ENCODE data around the gene CSTF1. TPM values are rescaled to one million over a fixed set of nuclear protein-coding genes. Genes with fewer than 3 reads are reported as not detected.

Gene CSTF1
- 10 to 100 TPM; 61.8 to 62.4 TPM for total RNA-seq

DNA sequence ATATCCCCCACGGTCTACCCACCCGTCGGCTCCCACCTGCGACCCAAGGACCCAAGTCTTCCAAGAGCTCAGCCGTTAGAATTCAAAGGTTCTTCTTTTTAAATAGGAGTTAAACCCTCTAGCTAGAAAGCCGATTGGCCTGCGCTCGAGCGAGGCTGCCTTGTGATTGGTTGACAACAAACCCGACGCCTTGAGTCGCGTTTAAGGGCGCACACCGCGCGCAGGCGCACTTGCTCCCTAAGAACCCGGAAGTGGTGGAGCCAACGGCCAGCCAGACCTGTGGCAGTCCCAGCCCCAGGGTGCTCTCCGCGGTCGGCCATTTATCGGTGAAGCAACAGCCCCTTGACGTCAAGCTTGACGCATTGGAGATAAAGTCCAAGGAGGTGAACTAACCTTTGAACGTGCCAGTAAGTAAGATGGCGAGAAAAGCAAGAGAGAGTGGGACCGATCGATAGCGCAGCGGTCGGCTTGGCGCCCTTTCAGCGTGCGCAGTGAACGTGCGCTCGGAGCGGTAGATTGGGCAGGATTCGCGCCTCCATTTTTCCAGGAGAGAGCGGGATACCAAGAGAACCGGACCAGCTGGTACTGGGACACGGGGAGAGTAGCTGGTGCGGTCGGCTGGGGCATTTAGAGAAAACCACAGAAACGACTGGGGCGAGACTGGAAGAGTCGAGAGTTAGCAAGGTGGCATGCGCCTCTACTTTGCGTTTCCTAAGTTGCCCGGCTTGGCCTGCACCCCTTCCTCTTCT lies at the start of gene CSTF1, which contains the start of gene AURKA:
Gene CSTF1, plus strand, starts transcription at position 514 of the 749 bp plus-strand sequence. CDS start 2,908 bp downstream, outside the sequence.
Gene AURKA, minus strand, starts transcription at position 84 of the 749 bp plus-strand sequence. CDS start 4,018 bp downstream, outside the sequence.
- Mint-ChIP-seq H3K36me3 (ENCODE audit: low read depth) (peaks cover 56% of the 10 kb centered on the region), H3K27ac (no peak within 1 kb of the TSS), H3K9me3 (no peaks in the 10 kb centered on the region), H3K4me1 (peaks cover 59% of the 10 kb centered on the region), H3K4me3 (no peak within 1 kb of the TSS), H3K27me3 (no peaks in the 10 kb centered on the region)
- CTCF ChIA-PET: interaction anchor here (0.7 to 1.2 kb wide), 8 partner anchors 10 to 63 kb away, joined by 3 to 5 read pairs (median 3); partner anchors contain the start of gene FAM210B
- peak; percentile 99 for DNase-seq
- POLR2A ChIA-PET: interaction anchor here (0.6 to 1.4 kb wide), 5 partner anchors 20 to 76 kb away, joined by 3 read pairs; partner anchors contain the start of genes CASS4 and RTF2

DNA sequence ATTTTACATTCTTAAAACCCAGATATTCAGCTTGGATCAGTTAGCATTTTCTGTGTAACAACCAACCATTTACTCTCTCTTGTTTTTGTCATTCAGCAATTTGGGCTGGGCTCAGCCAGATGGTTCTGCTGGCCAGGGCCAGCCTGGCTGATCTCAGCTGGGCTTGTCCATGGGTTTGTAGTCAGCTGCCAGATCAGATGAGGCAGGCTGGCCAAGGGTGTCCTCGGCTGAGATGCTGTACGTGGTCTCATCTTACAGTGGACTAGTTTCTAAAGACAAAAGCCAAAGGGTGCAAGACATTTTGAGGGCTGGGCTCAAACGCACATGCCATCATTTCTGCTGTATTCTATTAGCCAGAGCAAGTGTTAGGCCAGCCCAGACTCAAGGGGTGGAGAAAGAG lies 49.7 kb upstream of the CSTF1 start:
- no peaks in the 10 kb centered on the region for H3K36me3 Mint-ChIP-seq (ENCODE audit: low read depth)
- ChIA-PET POLR2A (no interaction called here), CTCF (no interaction called here)
- H3K4me3 Mint-ChIP-seq: no peak overlapping the region
- peaks cover 5% of the 10 kb centered on the region for H3K4me1 Mint-ChIP-seq
- no peak for DNase-seq
- no peak overlapping the region for H3K27ac Mint-ChIP-seq
- H3K27me3 Mint-ChIP-seq: peaks cover 57% of the 10 kb centered on the region
- no peaks in the 10 kb centered on the region for H3K9me3 Mint-ChIP-seq

DNA sequence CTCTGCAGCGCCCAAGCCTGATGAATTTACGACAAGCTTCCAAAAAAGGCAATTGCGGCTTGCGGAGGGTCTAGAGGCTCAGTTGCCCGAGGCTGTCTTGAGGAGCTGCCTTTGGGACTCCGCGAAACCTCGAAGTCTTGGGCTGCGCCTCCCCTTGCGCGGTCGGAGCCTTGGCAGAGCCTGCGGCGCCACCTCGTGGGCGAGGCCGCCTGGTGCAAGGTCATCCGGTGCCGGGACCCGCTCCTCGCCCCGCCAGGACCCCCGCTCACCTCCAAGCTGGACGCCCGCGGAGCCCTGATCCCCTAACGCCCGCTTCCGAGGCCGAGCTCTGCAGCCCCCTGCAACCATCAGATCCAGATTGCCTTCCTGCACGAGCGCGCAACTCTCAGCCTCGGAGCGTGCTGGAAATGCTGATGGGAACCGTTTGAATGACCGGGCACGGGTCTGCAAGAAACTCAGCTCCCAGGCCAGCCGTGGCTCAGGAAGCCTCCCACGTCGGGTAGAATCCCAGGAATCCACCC lies 48.5 kb upstream of the CSTF1 start:
- POLR2A ChIA-PET: no interaction called here
- Mint-ChIP-seq H3K27me3 (peaks cover 62% of the 10 kb centered on the region), H3K4me1 (peaks cover 5% of the 10 kb centered on the region), H3K4me3 (no peak overlapping the region), H3K9me3 (no peaks in the 10 kb centered on the region), H3K36me3 (ENCODE audit: low read depth) (no peaks in the 10 kb centered on the region), H3K27ac (no peak overlapping the region)
- DNase-seq: peak; percentile 47
- CTCF ChIA-PET: interaction anchor here (0.6 to 0.9 kb wide), 4 partner anchors 15 to 83 kb away, joined by 3 to 4 read pairs (median 3); partner anchors contain the start of gene FAM210B

DNA sequence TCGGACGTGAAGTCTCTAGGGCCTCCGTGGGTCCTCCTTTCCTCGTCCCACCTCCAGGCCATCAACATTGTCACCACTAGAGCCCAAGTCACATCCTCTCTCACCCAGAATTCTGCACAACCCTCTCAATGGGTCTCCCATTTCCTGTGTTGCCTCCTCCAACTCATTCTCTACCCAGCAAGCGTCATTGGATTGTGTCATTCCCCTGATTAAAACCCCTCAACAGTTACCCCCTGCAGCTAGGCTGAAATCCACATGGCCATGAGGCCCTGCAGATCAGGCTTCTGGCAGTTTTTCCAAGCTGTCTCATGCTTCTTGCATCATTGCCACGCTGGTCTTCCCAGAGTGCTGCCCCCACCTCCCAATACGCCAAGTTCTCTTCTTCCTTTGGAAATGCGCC lies 46.5 kb upstream of the CSTF1 start:
- ChIA-PET CTCF (no interaction called here), POLR2A (no interaction called here)
- Mint-ChIP-seq H3K27ac (no peak overlapping the region), H3K4me3 (no peak overlapping the region), H3K9me3 (no peaks in the 10 kb centered on the region), H3K4me1 (peaks cover 5% of the 10 kb centered on the region), H3K36me3 (ENCODE audit: low read depth) (no peaks in the 10 kb centered on the region), H3K27me3 (peaks cover 54% of the 10 kb centered on the region)
- DNase-seq: no peak

DNA sequence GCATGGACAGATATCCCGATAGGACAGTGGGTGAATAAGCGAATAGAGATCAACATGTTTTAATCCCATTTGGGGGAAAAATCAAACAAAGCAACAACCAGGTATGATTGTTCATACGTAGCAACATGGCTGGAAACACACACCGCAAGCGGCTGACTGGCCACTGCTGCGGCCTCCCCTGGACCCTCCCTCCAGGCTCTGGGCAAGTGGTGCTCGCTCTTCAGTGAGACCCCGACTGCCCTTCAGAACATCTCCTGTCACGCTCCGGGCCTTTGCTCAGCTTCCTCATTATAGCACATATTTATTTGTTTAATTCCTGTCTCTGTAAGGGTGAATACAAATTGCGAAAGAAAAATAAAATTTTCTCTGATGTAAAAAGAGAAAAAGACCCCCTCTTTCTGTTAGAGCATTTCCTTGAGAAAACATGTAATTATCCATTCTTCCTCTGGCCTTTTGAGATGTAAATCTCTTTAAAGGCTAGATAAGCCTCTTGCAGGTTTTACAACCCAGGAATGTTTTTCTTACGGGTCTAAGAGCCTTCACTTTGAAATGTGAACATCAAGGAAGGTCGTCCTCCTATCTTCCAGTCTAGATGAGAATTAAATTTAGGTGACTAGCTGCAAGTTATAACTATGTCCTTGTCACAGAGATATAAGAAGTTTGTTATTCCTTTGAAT lies 44.7 kb upstream of the CSTF1 start:
- Mint-ChIP-seq H3K27ac (no peak overlapping the region), H3K4me3 (no peak overlapping the region), H3K9me3 (no peaks in the 10 kb centered on the region), H3K4me1 (peaks cover 5% of the 10 kb centered on the region), H3K27me3 (peaks cover 43% of the 10 kb centered on the region), H3K36me3 (ENCODE audit: low read depth) (no peaks in the 10 kb centered on the region)
- ChIA-PET POLR2A (no interaction called here), CTCF (no interaction called here)
- no peak for DNase-seq

DNA sequence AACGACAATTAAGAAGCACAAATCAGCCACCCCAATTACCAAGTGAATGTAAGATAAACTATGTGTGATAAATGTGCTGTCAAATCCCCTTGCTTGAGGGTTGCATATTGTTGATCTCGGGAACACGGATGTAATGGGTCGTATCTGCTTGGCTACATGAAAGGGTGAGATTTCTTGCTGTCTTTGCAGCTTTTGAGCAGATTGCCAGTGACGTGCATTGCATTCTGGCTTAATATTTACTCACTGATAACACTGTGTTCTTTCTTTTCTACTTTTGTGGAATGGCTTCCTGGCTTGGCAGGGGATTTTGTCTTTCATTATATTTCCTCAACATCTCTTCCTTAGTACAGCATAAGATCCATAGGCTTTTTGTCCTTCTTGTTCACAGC lies 44.1 kb upstream of the CSTF1 start:
- ChIA-PET CTCF (no interaction called here), POLR2A (no interaction called here)
- no peak overlapping the region for H3K4me3 Mint-ChIP-seq
- H3K27me3 Mint-ChIP-seq: peaks cover 38% of the 10 kb centered on the region
- peaks cover 5% of the 10 kb centered on the region for H3K4me1 Mint-ChIP-seq
- H3K27ac Mint-ChIP-seq: no peak overlapping the region
- no peaks in the 10 kb centered on the region for H3K36me3 Mint-ChIP-seq (ENCODE audit: low read depth)
- no peak for DNase-seq
- no peaks in the 10 kb centered on the region for H3K9me3 Mint-ChIP-seq

DNA sequence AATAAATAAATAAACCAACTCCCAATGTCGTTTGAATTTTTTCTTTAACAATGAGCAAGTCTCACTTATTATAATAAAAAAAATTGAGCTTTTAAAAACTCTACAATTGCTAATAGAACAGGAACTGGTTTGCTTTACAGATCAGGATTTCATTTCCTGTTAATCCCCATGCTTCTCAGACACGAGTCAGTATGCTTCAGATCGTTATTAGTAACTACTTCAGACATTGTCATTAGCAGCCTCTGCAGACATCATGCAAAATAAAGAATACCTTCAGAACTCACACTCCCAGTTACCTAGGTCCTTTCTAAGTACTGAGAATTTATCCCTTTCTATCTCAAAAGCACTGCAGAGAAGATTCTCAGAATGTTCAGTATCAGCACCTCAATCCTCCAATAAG lies 43.7 kb upstream of the CSTF1 start:
- peaks cover 37% of the 10 kb centered on the region for H3K27me3 Mint-ChIP-seq
- no peak overlapping the region for H3K4me3 Mint-ChIP-seq
- no peaks in the 10 kb centered on the region for H3K9me3 Mint-ChIP-seq
- no peak for DNase-seq
- peaks cover 4% of the 10 kb centered on the region for H3K4me1 Mint-ChIP-seq
- no peak overlapping the region for H3K27ac Mint-ChIP-seq
- POLR2A ChIA-PET: no interaction called here
- CTCF ChIA-PET: interaction anchor here (0.7 kb wide), 1 partner anchor 535 kb away, joined by 4 read pairs; no protein-coding TSS in a partner anchor
- no peaks in the 10 kb centered on the region for H3K36me3 Mint-ChIP-seq (ENCODE audit: low read depth)

DNA sequence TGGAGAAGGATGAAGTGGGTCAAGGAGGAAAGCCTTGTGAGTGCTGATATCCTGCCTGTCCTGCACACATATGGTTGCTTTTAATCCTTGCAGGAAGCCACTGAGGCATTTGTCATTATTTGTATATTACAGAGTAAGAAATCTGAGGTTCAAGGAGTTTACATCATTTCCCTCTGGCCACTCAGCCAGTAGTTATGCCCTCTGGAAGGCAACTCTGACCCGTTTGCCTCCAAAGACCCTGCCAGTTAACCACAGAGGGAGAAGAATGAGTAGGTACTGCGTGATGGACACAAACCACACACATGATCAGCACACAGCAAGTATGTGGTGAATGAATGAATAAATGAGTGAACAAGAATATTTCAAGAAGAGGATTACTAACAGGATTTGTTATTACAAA lies 41.6 kb upstream of the CSTF1 start:
- DNase-seq: no peak
- ChIA-PET POLR2A (no interaction called here), CTCF (no interaction called here)
- Mint-ChIP-seq H3K27ac (no peak overlapping the region), H3K4me3 (no peak overlapping the region), H3K36me3 (ENCODE audit: low read depth) (no peaks in the 10 kb centered on the region), H3K9me3 (no peaks in the 10 kb centered on the region), H3K4me1 (no peaks in the 10 kb centered on the region), H3K27me3 (peaks cover 23% of the 10 kb centered on the region)

DNA sequence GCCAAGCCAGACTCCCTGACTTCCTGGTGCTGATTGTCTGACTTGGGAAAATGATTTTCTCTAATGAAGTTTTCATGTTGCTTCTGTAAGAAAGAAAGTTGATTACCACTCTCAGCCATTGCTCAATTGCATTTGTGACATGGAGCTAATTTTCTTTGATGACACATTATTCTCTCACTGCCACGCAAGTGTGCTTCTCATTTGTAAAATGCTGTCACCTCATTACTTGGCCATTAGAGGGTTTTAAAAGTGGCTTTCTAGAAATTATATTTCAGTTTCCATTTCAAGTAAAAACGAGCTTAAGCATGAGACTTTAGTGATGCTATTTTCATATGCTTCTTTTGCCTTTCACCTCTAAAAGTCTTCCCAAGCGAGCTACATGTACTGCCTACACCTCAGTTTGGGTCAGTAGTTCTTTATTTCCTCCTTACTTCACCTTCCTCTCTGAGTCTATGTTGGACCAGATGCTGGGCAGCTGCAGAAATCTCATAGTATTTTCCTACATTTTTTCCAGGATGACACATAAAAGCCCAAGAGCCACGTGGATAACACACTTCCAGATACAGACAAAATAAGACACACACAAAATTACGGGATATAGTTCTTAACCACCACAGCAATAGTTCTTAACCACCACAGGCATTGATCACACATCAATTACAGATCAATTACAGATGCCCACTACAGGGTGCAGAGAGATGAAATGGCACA lies 39.9 kb upstream of the CSTF1 start:
- Mint-ChIP-seq H3K9me3 (no peaks in the 10 kb centered on the region), H3K4me1 (no peaks in the 10 kb centered on the region), H3K4me3 (no peak overlapping the region), H3K36me3 (ENCODE audit: low read depth) (no peaks in the 10 kb centered on the region), H3K27me3 (peaks cover 22% of the 10 kb centered on the region), H3K27ac (no peak overlapping the region)
- POLR2A ChIA-PET: no interaction called here
- no peak for DNase-seq
- CTCF ChIA-PET: no interaction called here

DNA sequence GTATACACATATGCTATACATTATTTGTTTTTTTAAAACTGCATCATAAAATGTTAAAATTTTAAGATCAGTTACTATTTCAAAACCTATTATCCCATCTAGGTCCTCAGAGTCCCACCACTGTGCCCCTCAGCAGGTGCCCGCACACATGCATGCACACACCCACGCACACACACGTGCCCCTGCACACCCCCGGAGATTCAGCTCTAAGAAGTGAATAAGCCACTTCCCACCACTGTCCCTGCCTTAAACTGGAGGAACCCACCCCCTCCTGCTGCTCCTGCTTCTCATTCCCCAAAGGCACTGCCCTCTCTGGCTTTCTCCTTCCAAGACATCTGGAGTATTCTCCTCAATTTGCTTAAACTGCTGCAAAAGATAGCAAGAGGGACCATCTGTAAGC lies 39.1 kb upstream of the CSTF1 start:
- CTCF ChIA-PET: no interaction called here
- Mint-ChIP-seq H3K4me1 (peaks cover under 1% of the 10 kb centered on the region), H3K36me3 (ENCODE audit: low read depth) (no peaks in the 10 kb centered on the region), H3K27me3 (peaks cover 16% of the 10 kb centered on the region), H3K4me3 (no peak overlapping the region), H3K27ac (no peak overlapping the region), H3K9me3 (no peaks in the 10 kb centered on the region)
- no peak for DNase-seq
- POLR2A ChIA-PET: no interaction called here

DNA sequence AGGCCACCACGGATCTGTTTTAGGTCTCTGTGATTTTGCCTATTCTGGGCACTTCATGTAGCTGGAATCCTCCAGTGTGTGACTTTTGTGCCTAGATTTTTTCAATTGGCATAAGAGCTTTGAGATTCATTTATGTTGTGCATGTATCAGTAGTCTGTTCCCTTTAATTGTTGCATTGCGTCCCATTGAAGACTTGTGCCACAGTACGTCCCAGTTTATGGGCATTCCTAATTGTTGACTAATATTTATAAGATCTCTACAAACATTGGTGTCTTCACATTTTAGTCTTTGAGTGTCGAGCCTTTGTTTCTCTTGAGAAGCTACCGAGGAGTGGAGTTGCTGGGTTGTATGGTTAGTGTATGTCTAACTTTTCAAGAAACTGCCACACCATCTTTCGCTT lies 34.4 kb upstream of the CSTF1 start:
- Mint-ChIP-seq H3K4me3 (peak overlapping the region; percentile 72), H3K36me3 (ENCODE audit: low read depth) (no peaks in the 10 kb centered on the region), H3K9me3 (no peaks in the 10 kb centered on the region), H3K4me1 (peaks cover 13% of the 10 kb centered on the region), H3K27ac (no peak overlapping the region), H3K27me3 (peaks cover 5% of the 10 kb centered on the region)
- DNase-seq: no peak
- CTCF ChIA-PET: interaction anchor here (1.2 to 1.6 kb wide), 3 partner anchors 14 to 34 kb away, joined by 3 read pairs; partner anchors contain the start of genes AURKA and CSTF1
- POLR2A ChIA-PET: no interaction called here

DNA sequence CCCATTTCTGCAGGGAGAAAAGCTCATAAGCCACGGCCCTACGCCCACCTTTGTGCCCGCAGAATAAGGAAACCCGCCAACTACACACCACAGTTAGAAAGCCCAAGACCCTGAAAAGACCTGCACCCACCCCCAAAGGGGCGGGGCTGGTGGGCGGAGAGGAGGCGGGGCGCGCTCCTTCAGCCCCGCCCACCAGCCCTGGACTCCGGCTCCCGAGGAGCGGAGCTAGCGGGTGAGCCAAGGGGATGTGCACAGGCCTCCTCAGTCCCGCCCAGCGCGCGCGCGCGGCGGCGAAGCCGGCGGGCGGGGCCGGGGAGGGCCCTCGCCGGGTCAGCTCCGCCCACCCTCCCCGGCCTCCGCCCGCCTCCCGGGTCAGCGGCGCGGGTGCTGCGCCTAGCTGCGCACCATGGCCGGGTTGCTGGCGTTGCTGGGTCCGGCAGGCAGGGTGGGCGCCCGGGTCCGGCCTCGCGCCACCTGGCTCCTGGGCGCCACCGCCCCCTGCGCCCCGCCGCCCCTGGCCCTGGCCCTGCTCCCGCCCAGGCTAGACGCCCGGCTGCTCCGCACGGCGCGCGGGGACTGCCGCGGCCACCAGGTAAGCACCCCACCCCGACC lies 33.7 kb upstream of the CSTF1 start, which contains the start of gene FAM210B:
Gene FAM210B, plus strand, starts transcription at position 375 of the 612 bp plus-strand sequence. Its CDS starts 32 bp downstream, at position 407.
- H3K9me3 Mint-ChIP-seq: no peaks in the 10 kb centered on the region
- H3K27me3 Mint-ChIP-seq: peaks cover 5% of the 10 kb centered on the region
- CTCF ChIA-PET: interaction anchor here (0.6 to 1.6 kb wide), 5 partner anchors 15 to 1149 kb away, joined by 3 to 4 read pairs (median 3); partner anchors contain the start of genes AURKA and CSTF1
- POLR2A ChIA-PET: no interaction called here
- peak within 1 kb of the TSS; percentile 73 for H3K27ac Mint-ChIP-seq
- H3K36me3 Mint-ChIP-seq (ENCODE audit: low read depth): no peaks in the 10 kb centered on the region
- DNase-seq: peak; percentile 84
- H3K4me3 Mint-ChIP-seq: peak within 1 kb of the TSS; percentile 82
- peaks cover 13% of the 10 kb centered on the region for H3K4me1 Mint-ChIP-seq

Measured in activated CD4-positive, alpha-beta T cell treated with anti-CD3 and anti-CD28 coated beads, Interleukin-2, amount 10 ng/mL, durations not matched to agents 7 days and 5 days (primary cell).